Glomerular visceral epithelial cell (primary cell): Measurements from ENCODE around the gene UBASH3B.

Experiments used
- DNase-seq: peaks from one replicate; pipeline ENCODE4 v3.0.0-alpha.2; 2016; ENCODE audit errors: extremely low spot score

Gene UBASH3B

DNA sequence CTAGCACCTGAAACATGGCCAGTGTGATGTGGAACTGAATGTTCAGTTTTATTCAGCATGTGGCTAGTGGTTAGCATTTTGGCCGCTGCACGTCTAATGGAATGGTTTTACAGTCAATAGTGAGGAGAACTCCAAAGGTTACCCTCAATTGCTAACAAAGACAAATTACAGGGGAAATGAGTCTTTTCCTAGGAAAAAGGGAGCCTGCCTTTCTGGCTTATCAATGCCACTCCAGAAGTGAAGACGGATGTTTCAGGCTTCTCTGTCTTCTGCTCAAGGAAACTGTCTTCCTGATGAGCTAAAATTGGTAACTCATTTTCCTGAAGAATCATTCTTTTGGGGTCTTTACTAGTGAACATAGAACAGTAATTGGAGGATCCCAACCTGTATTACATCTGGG lies 98.5 kb downstream of the UBASH3B start:
- DNase-seq: no peak

DNA sequence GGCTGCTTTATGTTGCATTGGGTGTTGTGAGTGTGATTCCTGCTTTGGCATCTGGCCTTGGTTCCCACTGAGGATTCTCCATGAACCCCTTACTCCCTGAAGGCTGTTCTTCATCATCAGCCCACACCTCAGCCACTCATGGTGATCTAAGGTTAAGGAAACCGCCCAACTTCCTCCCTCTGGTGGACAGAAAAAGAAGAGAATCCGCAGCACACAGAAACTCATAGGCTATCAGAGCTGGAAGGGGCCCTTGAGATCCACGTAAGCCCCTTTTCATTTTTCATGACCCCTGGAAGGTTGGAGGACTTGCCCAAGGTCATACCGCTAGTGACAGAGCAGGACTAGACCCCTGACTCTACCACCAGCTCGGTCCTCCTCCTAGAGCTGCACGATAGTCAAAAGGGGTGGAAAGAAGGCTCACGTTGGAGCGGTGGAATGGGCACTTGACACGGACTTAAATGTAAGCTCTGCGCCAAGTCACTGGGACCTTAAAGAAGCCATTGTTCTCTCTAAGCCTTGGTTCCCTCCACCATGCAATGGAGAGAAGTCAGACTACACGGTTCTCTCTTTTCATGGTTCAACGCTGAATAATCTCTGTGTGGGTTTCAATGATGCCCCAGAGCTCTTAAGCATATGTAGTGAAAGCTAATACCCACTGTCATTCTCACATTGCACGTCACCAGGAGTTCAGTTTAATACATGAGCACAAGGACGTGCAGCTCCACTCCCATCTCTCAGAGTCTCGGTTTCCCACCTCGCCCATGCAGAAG lies 99.2 kb downstream of the UBASH3B start:
- DNase-seq: no peak

DNA sequence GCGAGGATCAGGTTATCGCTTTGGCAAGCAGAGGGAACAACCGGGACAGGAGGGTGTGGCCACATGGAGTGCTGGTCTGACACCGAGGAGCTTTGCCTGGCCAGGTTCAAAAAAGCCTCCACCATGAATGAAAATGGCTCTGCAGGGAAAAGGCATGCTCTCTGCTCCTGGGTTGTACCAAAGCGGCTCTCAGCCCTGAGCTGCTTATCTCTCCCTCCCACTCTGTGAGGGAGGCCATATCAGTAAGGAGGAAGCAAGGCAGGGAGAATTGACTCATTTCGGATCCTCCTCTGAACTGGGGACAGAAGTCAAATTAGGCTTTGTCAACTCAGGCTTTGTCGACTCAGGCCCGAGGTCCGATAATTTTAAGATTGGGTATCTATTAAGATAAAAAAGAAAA lies 99.9 kb downstream of the UBASH3B start:
- DNase-seq: no peak

DNA sequence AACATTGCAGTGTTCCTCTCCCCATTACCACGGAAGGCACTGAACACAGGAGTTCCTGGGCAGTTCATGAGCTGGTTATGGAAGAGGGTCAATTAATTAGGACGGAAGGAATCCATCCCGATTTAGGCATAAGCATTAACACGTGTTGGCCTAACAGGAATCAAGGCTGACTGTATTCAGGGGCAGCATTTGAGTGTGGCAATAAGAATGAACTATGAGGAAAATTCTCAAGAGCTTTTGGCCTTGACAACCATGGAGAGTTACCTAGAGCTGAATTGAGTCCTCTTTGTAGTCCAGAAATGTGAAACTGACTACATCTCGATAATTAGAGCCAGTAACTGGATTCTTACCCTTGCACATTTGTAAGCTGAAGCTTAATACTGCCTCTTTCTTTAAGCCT lies 100.4 kb downstream of the UBASH3B start:
- DNase-seq: no peak

DNA sequence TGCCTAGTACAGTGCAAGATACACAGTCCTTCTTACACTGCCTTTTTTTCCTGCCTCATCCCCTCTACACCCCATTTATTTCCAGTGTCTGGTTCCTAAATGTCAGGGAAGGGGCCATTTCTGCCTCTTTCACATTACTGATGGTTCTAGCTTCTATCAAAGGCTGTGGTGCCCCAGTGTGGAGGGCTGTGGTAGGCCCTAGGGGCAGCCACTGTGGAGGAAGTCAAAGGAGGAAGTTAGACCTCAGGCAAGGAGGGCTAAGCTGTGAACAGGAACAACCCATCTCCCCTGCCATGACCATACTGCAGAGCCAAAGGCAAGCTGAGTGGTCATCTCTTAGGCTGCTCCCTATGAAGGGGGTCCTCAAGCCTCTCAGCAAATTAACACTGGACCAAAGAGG lies 100.9 kb downstream of the UBASH3B start:
- no peak for DNase-seq

GRCh38 chr11:122757201-122757600 lies 101.7 kb downstream of the UBASH3B start:
- DNase-seq: no peak

- no peak for DNase-seq
These were observed 102.8 kb downstream of the UBASH3B start for GRCh38 chr11:122758339-122758738.

GRCh38 chr11:122758974-122759373 lies 103.5 kb downstream of the UBASH3B start:
- DNase-seq: no peak

GRCh38 chr11:122763108-122763507 lies 107.6 kb downstream of the UBASH3B start:
- DNase-seq: no peak

GRCh38 chr11:122764371-122765090 lies 109.0 kb downstream of the UBASH3B start:
- DNase-seq: no peak

- peak; percentile 54 for DNase-seq
These were observed 110.1 kb downstream of the UBASH3B start for GRCh38 chr11:122765487-122766131.

GRCh38 chr11:122769126-122769780 lies 113.7 kb downstream of the UBASH3B start:
- no peak for DNase-seq

- DNase-seq: no peak
These were observed 117.4 kb downstream of the UBASH3B start for GRCh38 chr11:122772945-122773344.

DNA sequence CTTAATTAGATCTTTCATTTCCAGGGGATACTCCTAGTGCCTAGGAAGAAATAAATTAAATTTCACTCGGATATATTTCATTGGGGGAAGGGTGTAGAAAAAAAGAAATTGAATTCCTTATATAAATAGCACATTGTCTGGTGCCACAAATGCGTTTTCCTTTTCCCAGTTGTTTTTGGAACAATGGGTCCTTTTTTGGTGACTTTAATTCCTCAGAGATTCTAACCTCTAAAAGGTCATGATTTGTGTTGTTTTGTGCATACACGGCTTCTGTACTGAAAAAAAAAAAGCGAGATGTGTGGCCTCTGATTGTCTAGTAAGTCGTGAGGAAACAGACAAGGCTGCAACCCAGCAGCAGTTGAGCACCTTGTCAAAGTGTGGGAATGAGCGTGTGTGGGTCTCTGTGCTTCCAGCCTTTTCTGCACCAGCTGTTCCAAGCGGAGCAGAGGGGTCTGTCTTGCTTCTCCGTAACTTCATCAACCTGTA lies 118.3 kb downstream of the UBASH3B start:
- no peak for DNase-seq

- DNase-seq: no peak
These were observed 120.3 kb downstream of the UBASH3B start for GRCh38 chr11:122775675-122776271.

DNA sequence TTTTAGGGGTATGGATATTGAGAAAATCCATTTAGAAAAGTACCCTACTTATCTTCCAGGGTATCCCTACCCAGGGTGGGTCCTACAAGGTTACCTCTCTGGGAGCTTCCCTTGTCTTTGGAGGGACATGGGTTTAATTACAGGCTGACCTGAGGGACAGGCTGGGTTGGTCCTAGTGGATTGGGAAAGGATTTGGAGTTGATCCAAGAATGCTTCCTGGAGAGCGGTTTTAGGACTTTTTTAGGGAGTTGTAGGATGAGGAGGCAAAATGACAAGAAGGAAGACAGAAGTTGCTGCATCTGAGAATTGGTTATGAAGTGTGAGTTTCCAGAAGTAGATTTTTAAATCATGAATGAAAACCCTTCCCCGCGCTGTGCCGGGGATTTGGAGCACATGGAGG lies 121.0 kb downstream of the UBASH3B start:
- no peak for DNase-seq

DNA sequence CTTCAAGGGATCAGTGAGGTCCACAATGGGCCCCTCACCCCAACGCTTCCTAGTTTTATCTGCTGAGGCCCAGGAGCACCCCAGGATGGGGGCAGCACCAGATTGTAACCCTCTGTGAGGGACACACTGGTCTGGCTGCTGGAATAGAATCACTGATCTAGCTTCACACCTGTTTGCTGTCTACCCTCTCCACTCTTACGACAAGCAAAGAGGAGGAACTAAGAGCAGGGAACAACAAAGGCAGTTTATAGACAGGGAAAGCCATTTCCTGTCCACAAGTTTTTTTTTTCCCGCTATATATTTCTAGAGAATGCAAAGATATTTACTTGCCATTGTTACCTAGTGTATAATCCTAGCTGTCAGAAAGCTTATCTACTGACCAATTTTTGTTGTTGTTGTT lies 121.8 kb downstream of the UBASH3B start:
- no peak for DNase-seq

DNA sequence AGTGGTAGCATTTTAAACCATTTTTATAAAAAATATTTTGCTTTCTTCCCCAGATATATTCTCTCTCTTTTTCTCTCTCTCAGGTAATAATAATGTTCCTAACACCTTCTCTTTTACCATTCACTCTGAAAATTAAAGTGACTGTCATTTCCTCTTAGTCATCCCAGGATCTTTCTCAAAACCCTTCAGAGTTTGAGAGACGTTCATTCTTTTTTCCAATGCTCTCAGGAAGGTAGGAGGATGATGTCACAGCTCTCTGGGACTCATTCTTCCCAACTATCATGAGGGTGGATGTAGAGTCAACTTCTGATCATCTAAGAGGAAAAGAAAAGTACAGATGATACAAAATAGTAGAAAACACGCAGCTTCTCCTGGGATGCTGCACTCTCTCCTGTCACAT lies 122.6 kb downstream of the UBASH3B start:
- DNase-seq: peak; percentile 17

GRCh38 chr11:122779047-122779629 lies 123.6 kb downstream of the UBASH3B start:
- no peak for DNase-seq

DNA sequence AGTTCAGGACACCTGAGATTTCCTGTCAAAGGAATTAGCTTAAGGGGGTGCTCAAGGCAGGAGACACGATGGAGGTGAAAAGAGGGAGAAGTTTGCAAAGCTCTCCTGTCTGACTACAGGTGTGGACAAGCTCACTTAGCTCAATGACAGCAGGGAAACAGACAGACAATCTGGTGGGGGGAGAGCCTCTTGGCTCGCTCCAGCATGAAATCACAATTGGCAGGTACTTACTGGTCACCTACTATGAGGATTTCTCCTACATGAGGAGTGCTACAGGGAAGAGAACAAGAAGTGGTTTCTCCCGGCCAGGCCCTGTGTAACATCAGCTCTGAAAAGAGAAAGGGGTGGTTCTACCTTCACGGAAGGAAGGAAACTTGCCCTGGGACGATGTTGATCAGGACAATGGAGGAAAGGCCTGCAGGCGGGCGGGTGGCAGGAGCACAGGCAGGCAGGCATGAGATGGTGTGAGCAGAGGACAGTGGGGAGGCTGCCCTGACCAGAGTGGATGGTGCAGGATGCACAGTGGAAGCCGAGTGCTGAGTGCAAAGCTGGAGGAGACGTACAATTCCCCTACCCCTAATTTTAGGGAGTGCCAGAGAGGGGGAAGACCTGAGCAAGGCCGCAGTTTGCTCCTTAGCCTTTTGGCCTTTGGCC lies 124.9 kb downstream of the UBASH3B start:
- no peak for DNase-seq
